ENCODE measurements around the gene ROBO3.

ROBO3 gene

GRCh38 chr11:124890151-124890550, 24.9 kb downstream of the ROBO3 start:
- H3F3A ChIP-seq (ENCODE audit: control insufficient read depth, insufficient read depth), result no peaks in the 10 kb centered on the region
- no peaks in the 10 kb centered on the region for H3K36me3 ChIP-seq (ENCODE audit: control insufficient read depth, low read length)
- no peak overlapping the region for H3K4me2 ChIP-seq (ENCODE audit: low read length)
- H3K4me3 ChIP-seq (ENCODE audit: low read length), result no peak overlapping the region
- no peaks in the 10 kb centered on the region for H3K9me3 ChIP-seq (ENCODE audit: control insufficient read depth, insufficient read depth, low read length)
- TF ChIP-seq, protein P1, sequence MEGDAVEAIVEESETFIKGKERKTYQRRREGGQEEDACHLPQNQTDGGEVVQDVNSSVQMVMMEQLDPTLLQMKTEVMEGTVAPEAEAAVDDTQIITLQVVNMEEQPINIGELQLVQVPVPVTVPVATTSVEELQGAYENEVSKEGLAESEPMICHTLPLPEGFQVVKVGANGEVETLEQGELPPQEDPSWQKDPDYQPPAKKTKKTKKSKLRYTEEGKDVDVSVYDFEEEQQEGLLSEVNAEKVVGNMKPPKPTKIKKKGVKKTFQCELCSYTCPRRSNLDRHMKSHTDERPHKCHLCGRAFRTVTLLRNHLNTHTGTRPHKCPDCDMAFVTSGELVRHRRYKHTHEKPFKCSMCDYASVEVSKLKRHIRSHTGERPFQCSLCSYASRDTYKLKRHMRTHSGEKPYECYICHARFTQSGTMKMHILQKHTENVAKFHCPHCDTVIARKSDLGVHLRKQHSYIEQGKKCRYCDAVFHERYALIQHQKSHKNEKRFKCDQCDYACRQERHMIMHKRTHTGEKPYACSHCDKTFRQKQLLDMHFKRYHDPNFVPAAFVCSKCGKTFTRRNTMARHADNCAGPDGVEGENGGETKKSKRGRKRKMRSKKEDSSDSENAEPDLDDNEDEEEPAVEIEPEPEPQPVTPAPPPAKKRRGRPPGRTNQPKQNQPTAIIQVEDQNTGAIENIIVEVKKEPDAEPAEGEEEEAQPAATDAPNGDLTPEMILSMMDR (IDR thresholded peaks at IDR 0.05; ENCODE audit: low read depth, low read length, poor library complexity, severe bottlenecking), result no peak
- no peak for TF ChIP-seq EZH2phosphoT487 (IDR thresholded peaks at IDR 0.05; ENCODE audit: borderline replicate concordance, low read length)
- no peaks in the 10 kb centered on the region for H3K79me2 ChIP-seq (ENCODE audit: control insufficient read depth, low read length)
- H4K20me1 ChIP-seq (ENCODE audit: control insufficient read depth, insufficient read depth, low read depth, low read length), result no peaks in the 10 kb centered on the region
- no peaks in the 10 kb centered on the region for H3K4me1 ChIP-seq (ENCODE audit: control insufficient read depth, low read length)
- no peak overlapping the region for H3K27ac ChIP-seq (ENCODE audit: low read depth, low read length)
- no peaks in the 10 kb centered on the region for H3K9me2 ChIP-seq (replicated peaks; ENCODE audit: control insufficient read depth, low read length)
- H3K27me3 ChIP-seq (ENCODE audit: control insufficient read depth, low read length), result peaks cover 6% of the 10 kb centered on the region; the same call in 1 of the 2 replicates

DNA sequence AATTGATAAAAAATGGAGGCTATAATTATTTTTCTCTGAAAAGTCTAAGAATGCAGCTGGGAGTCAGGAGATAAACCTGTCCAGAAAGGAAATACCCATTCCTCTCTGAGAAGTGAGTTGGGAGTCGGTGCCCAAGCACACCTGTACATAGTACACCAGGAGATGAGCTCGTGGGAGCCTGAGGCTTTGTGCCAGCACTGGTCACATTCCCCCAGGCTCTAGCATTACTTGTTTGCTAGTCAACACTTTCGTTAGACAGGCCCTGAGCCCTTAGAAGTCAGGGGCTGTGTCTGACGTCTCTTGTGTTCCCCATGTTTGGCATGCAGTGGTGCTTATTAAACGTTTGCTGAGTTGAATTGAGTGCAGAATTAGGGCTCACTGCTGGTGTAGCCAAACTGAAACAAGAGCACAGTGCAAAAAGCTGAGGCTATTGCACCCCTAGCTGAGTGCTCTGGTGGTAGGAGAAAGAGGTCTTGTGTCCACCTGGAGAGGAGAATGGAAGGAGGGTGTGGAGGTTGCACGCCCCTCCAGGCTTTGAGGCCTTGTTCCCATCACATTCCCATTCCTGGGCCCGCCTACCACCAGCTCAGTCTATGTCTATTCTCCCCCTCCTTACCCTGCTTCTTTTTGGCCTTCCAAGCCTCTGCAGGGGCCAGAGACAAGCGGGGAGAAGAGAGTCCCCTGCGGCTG, 25.6 kb downstream of the ROBO3 start:
- no peak overlapping the region for H3K27ac ChIP-seq (ENCODE audit: low read depth, low read length)
- no peaks in the 10 kb centered on the region for H3K4me1 ChIP-seq (ENCODE audit: control insufficient read depth, low read length)
- H3K27me3 ChIP-seq (ENCODE audit: control insufficient read depth, low read length), result peaks cover 6% of the 10 kb centered on the region; the same call in 1 of the 2 replicates
- no peaks in the 10 kb centered on the region for H3K9me3 ChIP-seq (ENCODE audit: control insufficient read depth, insufficient read depth, low read length)
- H3K79me2 ChIP-seq (ENCODE audit: control insufficient read depth, low read length), result no peaks in the 10 kb centered on the region
- no peaks in the 10 kb centered on the region for H3F3A ChIP-seq (ENCODE audit: control insufficient read depth, insufficient read depth)
- TF ChIP-seq, protein P1 (IDR thresholded peaks at IDR 0.05; ENCODE audit: low read depth, low read length, poor library complexity, severe bottlenecking), result no peak
- TF ChIP-seq EZH2phosphoT487 (IDR thresholded peaks at IDR 0.05; ENCODE audit: borderline replicate concordance, low read length), result no peak
- H3K36me3 ChIP-seq (ENCODE audit: control insufficient read depth, low read length), result no peaks in the 10 kb centered on the region
- H3K9me2 ChIP-seq (replicated peaks; ENCODE audit: control insufficient read depth, low read length), result no peaks in the 10 kb centered on the region
- H3K4me3 ChIP-seq (ENCODE audit: low read length), result no peak overlapping the region
- no peaks in the 10 kb centered on the region for H4K20me1 ChIP-seq (ENCODE audit: control insufficient read depth, insufficient read depth, low read depth, low read length)
- no peak overlapping the region for H3K4me2 ChIP-seq (ENCODE audit: low read length)

DNA sequence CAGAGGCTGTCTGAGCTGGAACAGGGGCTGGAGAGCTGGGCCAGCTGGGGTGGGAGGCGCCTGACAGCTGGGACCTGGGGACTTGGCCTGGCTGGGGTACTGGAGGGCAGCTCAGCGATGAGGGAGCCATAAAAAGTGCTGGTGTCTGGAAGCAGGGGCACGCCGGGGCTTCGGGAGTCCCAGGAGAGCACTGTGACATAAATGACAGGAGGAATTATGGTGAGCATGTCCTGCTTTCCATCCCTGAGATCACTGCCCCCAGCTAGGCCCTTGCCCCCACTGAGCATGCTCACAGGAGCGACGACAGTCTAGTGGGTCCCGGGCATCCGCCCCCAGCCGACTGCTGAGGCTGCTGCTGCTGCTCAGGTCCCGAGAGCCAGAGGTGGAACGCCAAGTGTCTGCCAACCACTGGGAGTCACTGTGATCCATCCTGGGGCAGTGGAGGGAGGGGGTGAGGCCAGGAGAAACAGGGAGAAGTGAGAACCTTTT, 26.2 kb downstream of the ROBO3 start:
- no peak overlapping the region for H3K4me3 ChIP-seq (ENCODE audit: low read length)
- TF ChIP-seq, protein P1 (IDR thresholded peaks at IDR 0.05; ENCODE audit: low read depth, low read length, poor library complexity, severe bottlenecking), result no peak
- TF ChIP-seq EZH2phosphoT487 (IDR thresholded peaks at IDR 0.05; ENCODE audit: borderline replicate concordance, low read length), result no peak
- no peaks in the 10 kb centered on the region for H3K79me2 ChIP-seq (ENCODE audit: control insufficient read depth, low read length)
- no peak overlapping the region for H3K4me2 ChIP-seq (ENCODE audit: low read length)
- H3F3A ChIP-seq (ENCODE audit: control insufficient read depth, insufficient read depth), result no peaks in the 10 kb centered on the region
- no peak overlapping the region for H3K27ac ChIP-seq (ENCODE audit: low read depth, low read length)
- H3K4me1 ChIP-seq (ENCODE audit: control insufficient read depth, low read length), result no peaks in the 10 kb centered on the region
- H3K27me3 ChIP-seq (ENCODE audit: control insufficient read depth, low read length), result peaks cover 6% of the 10 kb centered on the region; the same call in 1 of the 2 replicates
- H4K20me1 ChIP-seq (ENCODE audit: control insufficient read depth, insufficient read depth, low read depth, low read length), result no peaks in the 10 kb centered on the region
- no peaks in the 10 kb centered on the region for H3K36me3 ChIP-seq (ENCODE audit: control insufficient read depth, low read length)
- no peaks in the 10 kb centered on the region for H3K9me3 ChIP-seq (ENCODE audit: control insufficient read depth, insufficient read depth, low read length)
- no peaks in the 10 kb centered on the region for H3K9me2 ChIP-seq (replicated peaks; ENCODE audit: control insufficient read depth, low read length)
